NCI-H524 treated with DMSO at 0.1 percent for 48 hours (cell line): ENCODE data around the gene SRRM1.
A peak's percentile ranks its signal among the peaks of the same experiment; 100 is the strongest.
"Not testable (repeated sequence)": the region's sequence is repeated elsewhere in the genome, so short reads cannot be mapped to it uniquely, and the experiment has no call there.

Experiments
- DNase-seq: peaks from one replicate; lab custom pipeline; 2025; lab: John Stamatoyannopoulos, UW

The SRRM1 gene

DNA sequence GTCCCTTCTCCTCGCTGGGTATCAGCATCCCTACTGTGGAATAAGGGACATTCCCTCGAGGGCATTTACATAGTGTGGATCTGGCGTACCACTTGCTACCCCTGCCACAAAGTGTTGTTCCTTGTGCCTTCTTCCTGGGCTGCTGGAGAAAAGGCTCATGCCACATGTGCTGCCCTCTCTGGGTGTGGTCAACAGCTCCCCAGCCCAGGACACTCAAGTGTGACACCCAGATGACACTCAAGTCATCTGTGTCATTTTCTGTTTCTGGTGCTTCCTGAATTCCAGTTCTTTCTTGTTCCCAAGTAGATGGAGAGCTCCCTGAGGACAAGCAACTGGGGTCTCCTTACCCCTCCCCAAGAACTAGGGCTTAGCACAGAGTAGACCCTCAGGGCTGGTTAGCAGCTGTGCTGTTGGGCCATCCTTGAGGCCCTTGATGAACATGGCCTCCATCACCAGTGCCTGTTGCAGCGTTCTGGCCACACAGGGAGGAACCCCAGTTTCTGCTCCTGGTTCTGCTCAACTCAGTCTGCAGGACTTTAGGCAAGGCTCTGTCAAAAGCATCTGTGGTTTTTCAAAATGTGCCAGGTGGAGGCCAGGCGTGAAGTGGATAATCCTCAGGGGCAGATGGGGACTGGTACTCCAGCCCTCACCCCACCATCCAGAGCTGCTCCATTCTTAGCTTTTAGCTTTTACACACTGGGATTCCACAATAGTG, 53.1 kb downstream of the SRRM1 start:
- peak; percentile 67 for DNase-seq

DNA sequence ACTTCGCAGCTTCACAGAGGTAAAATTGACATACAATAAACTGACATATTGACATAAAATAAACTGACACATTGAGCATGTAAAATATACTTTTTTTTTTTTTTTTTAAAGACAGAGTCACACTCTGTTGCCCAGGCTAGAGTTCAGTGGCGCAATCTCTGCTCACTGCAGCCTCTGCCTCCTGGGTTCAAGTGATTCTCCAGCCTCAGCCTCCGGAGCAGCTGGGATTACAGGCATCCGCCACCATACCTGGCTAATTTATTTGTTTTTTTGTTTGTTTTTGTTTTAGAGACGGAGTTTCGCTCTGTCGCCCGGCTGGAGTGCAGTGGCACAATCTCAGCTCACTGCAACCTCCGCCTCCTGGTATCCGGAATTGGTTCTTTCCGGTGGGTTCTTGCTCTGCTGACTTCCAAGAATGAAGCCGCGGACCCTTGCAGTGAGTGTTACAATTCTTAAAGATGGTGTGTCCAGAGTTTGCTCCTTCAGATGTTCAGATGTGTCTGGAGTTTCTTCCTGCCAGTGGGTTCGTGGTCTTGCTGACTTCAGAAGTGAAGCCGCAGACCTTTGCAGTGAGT, 53.7 kb downstream of the SRRM1 start:
- no peak for DNase-seq

DNA sequence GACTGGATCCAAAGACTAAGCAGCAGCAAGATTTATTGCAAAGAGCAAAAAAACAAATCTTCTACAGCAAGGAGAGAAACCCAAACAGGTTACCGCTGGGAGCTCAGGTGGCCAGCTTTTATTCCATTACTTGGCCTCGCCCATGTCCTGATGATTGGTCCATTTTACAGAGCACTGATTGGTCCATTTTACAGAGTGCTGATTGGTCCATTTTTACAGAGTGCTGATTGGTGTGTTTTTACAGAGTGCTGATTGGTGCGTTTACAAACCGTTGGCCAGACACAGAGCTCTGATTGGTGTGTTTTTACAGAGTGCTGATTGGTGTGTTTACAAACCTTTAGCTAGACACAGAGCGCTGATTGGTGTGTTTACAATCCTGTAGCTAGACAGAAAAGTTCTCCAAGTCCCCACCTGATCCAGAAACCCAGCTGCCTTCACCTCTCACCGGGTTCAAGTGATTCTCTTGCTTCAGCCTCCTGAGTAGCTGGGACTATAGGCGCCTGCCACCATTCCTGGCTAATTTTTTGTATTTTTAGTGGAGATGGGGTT, 54.4 kb downstream of the SRRM1 start:
- DNase-seq = not testable (repeated sequence)

DNA sequence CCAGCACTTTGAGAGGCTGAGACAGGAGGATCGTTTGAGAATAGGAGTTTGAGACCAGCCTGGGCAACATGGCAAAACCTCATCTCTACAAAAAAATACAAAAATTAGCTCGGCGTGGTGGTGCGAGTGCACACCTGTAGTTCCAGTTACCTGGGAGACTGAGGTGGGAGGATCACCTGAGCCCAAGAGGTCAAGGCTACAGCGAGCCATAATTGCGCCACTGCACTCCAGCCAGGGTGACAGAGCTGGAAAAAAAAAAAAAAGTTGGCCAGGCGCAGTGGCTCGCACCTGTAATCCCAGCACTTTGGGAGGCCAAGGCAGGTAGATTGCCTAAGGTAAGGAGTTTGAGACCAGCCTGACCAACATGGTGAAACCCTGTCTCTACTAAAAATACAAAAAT, 55.2 kb downstream of the SRRM1 start:
- not testable (repeated sequence) for DNase-seq

DNA sequence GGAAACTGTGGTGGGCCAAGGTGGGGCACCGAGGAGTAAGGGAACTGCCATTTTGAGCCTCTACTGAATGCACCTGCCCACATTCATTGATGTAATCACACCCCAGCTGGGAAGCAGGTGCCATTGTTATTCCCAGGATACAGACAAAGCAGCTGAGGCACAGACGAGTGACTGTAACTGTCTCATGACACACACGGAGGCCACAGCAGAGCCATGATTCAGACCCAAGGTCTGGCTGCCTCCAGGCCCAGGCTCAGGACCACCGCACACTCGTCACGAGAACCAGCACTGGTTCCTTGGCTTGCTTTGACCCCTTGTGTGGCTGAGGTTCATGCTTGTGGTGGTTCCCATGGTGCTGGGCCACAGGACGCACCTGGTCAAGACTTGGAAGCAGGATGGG, 56.5 kb downstream of the SRRM1 start:
- no peak for DNase-seq

DNA sequence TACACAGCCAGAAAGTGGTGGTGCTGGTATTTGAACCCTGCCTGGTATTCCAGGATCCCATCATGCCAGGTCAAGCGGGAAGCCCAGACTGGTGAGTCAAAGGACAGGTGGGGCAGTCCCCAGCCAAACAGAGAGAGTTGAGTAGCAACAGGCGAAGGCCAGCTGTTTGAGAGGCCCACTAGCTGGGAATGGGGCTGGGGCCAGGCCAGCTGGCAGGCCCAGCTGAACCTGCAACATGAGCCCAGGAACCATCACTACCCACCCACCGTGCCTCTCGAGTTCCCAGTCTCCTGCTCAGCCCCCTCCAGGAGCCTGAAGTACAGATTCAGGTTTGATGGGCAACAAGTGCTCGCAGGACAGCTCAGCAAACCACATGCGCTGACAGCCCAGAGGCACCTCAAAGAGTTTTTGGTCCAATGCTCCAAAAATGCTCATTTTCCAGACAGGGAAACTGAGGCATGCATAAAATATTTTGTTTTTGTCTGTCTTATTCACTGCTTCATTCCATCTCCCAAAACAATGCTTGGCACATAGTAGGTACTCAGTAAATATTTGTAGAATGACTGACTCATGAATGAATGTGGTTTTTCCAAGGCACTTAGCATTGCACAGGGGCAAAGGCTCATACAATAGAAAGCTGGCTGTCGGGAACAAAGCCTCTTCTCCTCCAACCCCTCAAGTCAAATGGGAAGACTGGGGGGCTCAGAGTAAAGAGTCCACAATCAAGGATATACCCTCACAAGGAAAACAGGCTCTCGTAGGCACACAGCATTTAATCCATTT, 59.6 kb downstream of the SRRM1 start:
- DNase-seq = peak; percentile 91

DNA sequence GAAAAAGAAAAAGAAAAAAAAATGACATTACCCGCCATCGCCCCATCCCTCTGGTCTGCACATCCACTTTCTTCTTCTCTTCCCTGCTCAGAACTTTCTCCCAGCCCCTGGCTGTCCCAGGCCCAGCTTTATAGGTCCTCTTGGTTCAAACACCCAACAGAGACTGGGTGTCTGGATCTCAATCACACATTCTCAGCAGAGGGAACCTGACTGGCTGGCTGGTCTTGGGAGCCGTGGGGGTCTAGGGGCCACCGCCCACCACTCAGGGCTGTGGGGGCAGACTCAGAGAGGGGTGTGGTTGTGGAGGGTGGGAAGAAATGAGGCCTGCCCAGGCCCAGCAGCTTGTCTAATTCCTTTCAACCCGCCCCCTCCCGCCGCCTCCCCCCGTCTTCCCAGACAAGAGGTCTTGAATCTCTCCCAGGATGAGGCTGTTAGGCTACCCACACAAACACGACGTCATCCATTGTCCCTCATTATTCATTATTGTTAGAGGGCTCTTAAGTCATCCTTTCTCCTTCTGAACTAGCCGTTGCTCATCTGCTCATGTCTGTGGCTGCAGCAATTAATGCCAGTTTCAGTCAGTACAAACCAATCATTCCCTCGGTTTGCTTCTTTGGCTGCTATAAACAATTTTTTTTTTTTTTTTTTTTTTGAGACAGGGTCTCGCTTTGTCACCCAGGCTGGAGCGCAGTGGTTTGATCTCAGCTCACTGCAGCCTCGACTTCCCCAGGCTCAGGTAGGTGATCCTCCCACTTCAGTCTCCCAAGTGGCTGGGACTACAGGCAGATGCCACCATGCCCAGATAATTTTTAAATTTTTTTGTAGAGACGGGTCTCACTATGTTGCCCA, 61.5 kb downstream of the SRRM1 start:
- DNase-seq = no peak

DNA sequence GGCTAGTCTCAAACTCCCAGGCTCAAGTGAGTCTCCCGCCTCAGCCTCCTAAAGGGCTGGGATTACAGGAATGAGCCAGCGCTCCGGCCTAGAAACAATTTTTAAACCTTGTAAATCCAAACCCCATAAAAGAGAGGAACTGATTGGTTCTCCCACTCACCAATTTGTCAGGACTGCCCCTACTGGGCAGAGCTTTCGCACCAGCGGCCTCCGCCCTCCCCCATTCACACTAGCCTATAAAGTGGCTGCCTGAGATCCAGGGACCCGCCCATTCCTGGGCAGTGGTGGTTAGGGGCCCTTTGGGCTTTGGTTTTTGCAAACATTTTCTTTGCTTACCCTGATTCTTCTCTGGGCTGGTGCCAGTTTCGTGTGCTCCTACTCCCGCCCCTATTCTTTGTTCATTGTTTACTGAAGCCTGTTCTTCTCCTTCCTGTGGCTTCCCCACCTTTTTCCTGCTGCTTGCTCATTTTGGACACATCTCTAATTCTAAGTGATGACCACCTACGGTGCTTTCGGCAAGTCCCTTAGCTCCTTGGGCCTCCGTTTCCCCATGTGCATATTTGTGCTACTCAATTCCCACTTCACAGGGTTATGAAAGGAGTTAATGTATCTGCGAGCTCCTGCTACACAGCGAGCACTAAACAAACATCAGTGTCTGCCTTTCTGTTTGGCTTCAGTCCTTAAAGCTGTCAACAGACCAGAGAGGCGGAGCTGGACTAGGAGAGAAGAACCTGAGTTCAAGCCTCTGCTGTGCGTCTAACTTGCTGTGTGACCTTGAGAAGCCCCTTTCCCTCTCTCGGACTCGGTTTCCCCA, 62.4 kb downstream of the SRRM1 start:
- DNase-seq = no peak

DNA sequence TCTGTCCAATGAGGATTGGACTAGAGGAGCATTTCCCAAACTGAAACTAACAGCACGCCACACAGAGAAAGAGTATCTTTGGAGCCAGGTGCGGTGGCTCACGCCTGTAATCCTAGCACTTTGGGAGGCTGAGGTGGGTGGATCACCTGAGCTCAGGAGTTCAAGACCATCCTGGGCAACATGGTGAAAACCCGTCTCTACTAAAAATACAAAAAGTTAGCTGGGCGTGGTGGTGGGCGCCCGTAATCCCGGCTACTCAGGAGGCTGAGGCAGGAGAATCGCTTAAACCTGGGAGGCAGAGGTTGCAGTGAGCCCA, 62.9 kb downstream of the SRRM1 start:
- not testable (repeated sequence) for DNase-seq

DNA sequence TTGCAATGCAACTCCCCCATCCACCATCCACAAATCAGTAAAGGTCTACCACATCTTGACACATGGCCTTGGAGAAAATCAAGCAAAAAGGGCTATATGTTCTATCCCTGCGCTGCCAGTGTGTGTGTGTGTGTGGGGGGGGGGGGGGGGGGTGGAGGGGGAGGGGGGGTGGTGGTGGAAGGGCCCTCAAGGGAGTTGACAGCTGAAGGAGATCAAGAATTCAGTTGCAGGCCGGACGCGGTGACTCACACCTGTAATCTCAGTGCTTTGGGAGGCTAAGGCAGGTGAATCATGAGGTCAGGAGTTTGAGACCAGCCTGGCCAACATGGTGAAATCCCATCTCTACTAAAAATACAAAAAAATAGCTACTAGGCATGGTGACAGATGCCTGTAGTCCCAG, 64.6 kb downstream of the SRRM1 start:
- no peak for DNase-seq

DNA sequence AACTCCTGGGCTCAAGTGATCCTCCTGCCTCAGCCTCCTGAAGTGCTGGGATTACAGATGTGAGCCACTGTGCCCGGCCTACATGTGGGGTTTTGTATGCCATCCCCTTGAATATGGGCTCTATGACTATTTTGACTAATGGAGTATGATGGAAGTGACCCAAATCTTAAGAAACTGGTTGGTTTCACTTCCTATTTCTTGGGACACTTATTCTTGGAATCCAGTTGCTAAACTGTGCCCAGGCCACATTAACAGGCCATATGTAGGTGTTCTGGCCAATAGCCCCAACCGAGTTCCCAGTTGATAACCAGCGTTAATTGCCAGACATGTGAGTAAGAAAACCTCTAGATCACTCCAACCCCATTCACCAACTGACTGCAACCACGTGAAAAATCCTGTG, 65.8 kb downstream of the SRRM1 start:
- no peak for DNase-seq

DNA sequence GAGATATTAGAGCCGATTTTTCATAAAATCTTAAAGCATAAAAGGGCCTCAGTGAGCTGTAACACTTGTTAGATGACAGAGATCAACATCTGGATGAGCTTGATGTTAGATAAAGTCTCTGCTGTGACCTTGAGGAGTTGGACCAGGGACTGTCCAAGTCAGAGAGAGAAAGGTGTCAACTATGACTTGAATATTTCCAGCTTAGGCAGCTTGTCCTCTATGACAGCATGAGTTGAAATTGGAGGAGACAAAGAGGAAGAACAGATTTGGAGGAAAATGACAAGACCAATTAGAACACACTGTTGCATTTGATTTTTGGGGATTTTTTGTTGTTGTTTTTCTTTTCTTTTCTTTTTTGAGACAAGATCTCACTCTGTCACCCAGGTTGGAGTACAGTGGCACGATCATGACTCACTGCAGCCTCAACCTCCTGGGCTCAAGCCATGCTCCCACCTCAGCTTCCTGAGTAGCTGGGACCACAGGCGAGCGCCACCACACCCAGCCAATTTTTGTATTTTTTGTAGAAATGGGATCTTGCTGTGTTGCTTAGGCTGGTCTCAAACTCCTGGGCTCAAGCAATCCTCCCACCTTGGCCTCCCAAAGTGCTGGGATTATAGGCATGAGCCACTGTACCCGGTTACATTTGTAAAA, 66.8 kb downstream of the SRRM1 start:
- no peak for DNase-seq

DNA sequence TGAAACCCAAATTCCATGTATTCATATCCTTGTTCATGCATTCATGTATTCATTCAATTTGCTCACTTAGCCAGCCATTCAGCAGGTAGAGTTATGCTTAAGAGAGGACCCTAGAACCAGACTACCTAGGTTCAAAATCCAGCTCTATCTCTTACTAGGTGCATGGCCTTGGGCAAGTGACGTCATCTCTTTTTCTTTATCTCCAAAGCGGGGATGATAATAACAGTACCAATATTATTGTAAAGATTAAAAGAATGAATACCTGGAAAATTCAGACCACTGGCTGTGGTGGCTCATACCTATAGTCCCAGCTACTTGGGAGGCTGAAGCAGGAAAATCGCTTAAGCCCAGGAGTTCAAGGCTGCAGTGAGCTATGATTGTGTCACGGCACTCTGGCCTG, 68.2 kb downstream of the SRRM1 start:
- DNase-seq = no peak

DNA sequence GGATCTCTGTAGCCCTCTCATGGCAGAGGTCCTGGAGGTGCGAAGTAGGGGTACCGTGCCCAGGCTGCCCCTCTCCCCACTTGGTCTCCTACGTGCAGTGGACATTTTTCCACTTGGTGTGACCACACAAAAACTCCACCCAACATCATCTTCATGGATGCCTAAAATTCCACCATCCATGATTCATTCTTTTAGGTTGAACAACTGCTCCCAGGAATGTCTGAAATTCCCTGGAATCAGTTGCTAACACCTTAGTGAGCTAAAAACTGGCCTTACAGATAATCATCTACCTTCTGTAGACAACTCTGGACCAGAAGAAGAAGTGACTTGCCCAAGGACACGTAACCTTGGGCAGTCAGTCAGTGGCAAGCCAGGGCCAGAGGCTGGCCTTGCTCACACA, 70.1 kb downstream of the SRRM1 start:
- DNase-seq = no peak

DNA sequence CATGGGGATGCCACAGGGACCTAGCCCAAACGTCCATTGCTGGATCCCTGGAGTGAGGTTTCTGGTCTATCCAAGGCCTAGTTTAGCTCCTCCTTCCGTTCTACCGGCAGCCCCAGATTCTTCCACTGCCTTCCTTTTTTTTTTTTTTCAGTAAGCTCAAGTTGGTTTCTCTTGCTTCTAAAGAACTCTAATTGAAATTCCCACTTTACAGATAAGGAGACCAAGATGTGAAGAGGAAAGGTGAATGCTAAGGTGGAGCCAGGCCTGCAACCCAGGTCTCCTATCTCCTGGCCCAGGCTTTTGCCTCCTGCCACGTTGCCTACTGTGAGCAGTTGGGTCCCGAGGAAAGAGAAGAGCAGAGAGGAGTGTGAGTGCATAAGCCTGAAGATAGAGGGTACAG, 70.6 kb downstream of the SRRM1 start:
- DNase-seq = no peak

DNA sequence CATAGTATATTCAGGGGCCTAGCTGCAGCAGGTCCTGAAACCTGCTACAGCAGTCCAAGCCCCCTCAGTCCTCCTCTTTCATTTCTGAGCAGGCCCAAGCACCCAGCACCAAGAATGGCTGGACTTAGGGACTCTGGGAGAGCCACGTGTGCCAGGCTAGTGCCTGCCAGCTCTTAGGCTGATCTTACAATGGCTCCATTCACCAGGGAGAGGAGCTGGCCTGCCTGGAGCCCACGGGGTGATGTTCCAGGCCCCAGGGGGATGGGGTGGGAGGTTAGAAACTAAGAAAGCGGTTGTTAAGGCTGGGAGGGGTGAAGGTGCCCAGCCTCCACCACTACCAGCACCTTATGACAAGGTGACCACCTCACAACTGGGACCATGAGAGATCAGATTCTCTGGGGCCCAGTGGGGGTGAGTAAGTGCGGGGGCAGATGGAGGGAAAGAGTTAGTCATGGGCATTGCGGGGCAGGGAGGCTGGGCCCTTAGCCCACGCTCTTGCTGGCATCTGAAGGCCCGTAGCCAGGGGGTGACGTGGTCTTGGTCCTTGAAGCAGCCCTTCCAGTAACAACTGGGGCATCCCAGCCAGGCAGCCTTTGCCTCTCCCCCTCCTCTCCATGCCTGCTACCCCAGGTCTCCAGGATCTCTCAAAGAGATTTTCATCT, 71.9 kb downstream of the SRRM1 start:
- no peak for DNase-seq

DNA sequence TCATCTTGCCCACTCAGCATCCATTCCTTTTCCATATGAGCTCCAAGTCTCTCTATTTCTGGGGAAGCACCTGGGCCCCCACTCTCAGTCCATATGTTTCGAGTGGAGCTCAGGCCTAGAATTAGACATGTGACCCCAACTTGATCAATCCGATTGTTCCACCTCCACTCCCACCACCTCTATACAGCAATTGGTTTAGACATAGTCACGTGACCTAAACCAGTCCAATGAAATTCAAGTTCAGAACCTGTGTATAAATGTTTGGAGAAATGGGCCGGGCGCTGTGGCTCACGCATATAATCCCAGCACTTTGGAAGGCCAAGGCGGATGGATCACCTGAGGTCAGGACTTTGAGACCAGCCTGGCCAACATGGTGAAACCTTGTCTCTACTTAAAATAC, 72.6 kb downstream of the SRRM1 start:
- DNase-seq = no peak

DNA sequence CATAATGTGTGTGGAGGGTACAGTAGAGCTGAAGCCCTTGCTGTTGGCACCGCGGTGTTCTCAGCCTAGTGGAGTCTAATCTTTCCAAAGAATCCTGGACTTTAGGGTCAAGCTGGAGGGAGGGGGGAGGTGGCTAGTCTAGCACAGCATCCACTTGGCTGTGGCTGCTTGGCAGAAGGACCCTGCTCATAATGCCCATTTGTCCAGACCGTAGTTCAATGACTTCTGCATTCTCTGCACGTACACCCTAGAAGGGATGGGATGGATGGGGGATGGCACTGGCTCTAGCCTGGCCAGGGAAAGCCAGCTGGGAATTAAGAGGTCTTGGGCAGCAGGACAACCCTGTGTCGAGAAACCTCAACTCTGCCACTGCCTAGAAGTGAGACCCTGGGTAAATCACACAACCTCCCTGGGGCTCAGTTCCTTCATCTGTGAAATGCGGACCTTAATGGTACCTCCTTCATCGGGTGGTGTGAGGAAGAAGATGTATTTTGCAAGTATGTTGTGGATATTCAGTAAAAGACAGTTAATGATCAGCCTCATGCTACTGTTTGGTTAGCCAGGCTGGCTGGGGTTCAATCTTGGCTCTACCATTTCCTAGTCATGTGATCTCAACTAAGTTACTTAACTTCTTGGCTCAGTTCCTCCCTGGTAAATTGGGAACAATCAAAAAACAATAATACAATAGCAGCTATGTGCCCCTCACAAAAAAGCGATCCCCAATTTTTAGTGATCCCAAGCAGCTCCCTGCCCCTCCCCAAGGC, 75.0 kb downstream of the SRRM1 start:
- no peak for DNase-seq

DNA sequence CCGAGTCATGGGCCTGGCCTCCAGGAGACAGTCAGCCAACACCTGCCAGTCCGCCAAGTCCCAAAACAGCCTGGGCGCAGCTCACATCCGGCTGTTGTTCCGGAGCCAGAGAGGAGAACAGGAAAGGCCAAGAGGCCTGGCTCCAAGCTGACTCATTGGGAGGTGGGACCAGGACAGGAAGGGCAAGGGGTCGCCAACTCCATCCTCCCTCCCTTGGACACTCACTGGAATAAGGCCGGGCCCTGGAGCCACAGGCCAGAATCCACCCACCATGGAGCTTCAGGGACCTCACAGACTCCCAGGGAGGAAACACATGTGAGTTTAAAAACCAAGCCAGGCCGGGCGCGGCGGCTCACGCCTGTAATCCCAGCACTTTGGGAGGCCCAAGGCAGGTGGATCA, 77.0 kb downstream of the SRRM1 start:
- DNase-seq = no peak

DNA sequence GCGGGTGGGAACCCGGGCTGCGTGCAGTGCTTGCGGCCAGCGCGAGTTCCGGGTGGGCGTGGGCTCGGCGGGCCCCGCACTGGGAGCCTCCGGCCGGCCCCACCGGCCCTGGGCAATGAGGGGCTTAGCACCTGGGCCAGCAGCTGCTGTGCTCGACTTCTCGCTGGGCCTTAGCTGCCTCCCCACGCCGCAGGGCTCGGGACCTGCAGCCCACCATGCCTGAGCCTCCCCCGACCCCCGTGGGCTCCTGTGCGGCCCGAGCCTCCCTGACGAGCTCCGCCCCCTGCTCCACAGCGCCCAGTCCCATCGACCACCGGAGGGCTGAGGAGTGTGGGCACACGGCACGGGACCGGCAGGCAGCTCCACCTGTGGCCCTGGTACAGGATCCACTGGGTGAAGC, 78.4 kb downstream of the SRRM1 start:
- DNase-seq = no peak
